ENCODE data around the gene C12orf76.

C12orf76 gene

GRCh38 chr12:110047297-110047940 lies 903 bp downstream of the C12orf76 start:
- TF ChIP-seq, protein P1, sequence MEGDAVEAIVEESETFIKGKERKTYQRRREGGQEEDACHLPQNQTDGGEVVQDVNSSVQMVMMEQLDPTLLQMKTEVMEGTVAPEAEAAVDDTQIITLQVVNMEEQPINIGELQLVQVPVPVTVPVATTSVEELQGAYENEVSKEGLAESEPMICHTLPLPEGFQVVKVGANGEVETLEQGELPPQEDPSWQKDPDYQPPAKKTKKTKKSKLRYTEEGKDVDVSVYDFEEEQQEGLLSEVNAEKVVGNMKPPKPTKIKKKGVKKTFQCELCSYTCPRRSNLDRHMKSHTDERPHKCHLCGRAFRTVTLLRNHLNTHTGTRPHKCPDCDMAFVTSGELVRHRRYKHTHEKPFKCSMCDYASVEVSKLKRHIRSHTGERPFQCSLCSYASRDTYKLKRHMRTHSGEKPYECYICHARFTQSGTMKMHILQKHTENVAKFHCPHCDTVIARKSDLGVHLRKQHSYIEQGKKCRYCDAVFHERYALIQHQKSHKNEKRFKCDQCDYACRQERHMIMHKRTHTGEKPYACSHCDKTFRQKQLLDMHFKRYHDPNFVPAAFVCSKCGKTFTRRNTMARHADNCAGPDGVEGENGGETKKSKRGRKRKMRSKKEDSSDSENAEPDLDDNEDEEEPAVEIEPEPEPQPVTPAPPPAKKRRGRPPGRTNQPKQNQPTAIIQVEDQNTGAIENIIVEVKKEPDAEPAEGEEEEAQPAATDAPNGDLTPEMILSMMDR (IDR thresholded peaks at IDR 0.05; ENCODE audit: low read depth, low read length) = no peak
- H3K4me3 ChIP-seq (replicated peaks in 1 of 2; ENCODE audit: low read depth in 2 of 2, low read length in 2 of 2) = peak overlapping the region; percentile 70 to 94
- DNase-seq (ENCODE audit: low read depth in 2 of 2) = no peak

GRCh38 chr12:110046451-110047187 lies 1.7 kb downstream of the C12orf76 start:
- peak in 1 of 2 donors; percentile 17 for DNase-seq (ENCODE audit: low read depth in 2 of 2)
- H3K4me3 ChIP-seq (replicated peaks in 1 of 2; ENCODE audit: low read depth in 2 of 2, low read length in 2 of 2) = no peak overlapping the region
- TF ChIP-seq, protein P1 (IDR thresholded peaks at IDR 0.05; ENCODE audit: low read depth, low read length) = no peak

- DNase-seq (ENCODE audit: low read depth in 2 of 2) = no peak
- no peak overlapping the region for H3K4me3 ChIP-seq (replicated peaks in 1 of 2; ENCODE audit: low read depth in 2 of 2, low read length in 2 of 2)
- TF ChIP-seq, protein P1 (IDR thresholded peaks at IDR 0.05; ENCODE audit: low read depth, low read length) = no peak
Observed at GRCh38 chr12:110042264-110042663, 6.1 kb downstream of the C12orf76 start.

- H3K4me3 ChIP-seq (replicated peaks in 1 of 2; ENCODE audit: low read depth in 2 of 2, low read length in 2 of 2) = no peak overlapping the region
- TF ChIP-seq, protein P1 (IDR thresholded peaks at IDR 0.05; ENCODE audit: low read depth, low read length) = no peak
- DNase-seq (ENCODE audit: low read depth in 2 of 2) = peak; percentile 88 to 99
Observed at GRCh38 chr12:110039085-110039807, 9.1 kb downstream of the C12orf76 start.

- TF ChIP-seq, protein P1 (IDR thresholded peaks at IDR 0.05; ENCODE audit: low read depth, low read length) = no peak
- DNase-seq (ENCODE audit: low read depth in 2 of 2) = no peak
- no peak overlapping the region for H3K4me3 ChIP-seq (replicated peaks in 1 of 2; ENCODE audit: low read depth in 2 of 2, low read length in 2 of 2)
Observed at GRCh38 chr12:110038741-110039084, 9.6 kb downstream of the C12orf76 start.

DNA sequence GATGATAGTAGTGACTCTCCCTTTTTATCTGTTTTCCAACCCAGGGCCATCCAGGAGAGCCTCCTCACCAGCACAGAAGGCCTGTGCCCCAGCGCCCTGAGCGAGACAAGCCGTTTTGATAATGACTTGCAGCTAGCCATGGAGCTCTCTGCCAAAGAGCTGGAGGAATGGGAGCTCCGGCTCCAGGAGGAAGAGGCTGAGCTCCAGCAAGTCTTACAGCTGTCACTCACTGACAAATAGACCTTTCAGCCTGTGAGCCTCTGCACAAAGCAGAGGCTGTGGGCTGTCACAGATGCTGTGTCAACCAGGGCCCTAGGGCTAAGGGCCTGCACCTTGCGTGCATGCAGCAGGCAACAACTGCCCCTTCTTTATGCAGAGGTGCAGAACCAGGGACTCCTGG lies 11.0 kb downstream of the C12orf76 start:
- no peak for DNase-seq (ENCODE audit: low read depth in 2 of 2)
- H3K4me3 ChIP-seq (replicated peaks in 1 of 2; ENCODE audit: low read depth in 2 of 2, low read length in 2 of 2) = no peak overlapping the region
- TF ChIP-seq, protein P1 (IDR thresholded peaks at IDR 0.05; ENCODE audit: low read depth, low read length) = no peak

All from cardiac fibroblast (primary cell).